H9 (cell line): ENCODE results near the gene AHNAK. TPM values are rescaled to one million over a fixed set of nuclear protein-coding genes. Genes with fewer than 3 reads are reported as not detected.

Source experiments
- DNase-seq: peaks from one replicate; pipeline ENCODE4 v3.0.0-alpha.2; 2017
- H2AFZ ChIP-seq: one replicate; pipeline ENCODE4 v1.6.1; 2013; ENCODE audit warnings: mild to moderate bottlenecking, low read length, control low read depth, moderate library complexity
- H2AK5ac ChIP-seq: 2 replicates; pipeline ENCODE4 v1.6.1; 2013; ENCODE audit warnings: low read length, control low read depth, mixed read lengths; ENCODE audit not compliant: insufficient read length
- H2BK120ac ChIP-seq: one replicate; pipeline ENCODE4 v1.6.1; 2013; ENCODE audit warnings: low read depth, mild to moderate bottlenecking, low read length, control low read depth, inconsistent platforms; ENCODE audit not compliant: poor library complexity, severe bottlenecking
- H2BK12ac ChIP-seq: 2 replicates; pipeline ENCODE4 v1.6.1; 2013; ENCODE audit warnings: low read length, control low read depth, mixed read lengths, low read depth; ENCODE audit not compliant: insufficient read length
- H2BK15ac ChIP-seq: 2 replicates; pipeline ENCODE4 v1.6.1; 2013; ENCODE audit warnings: low read depth, low read length, control low read depth
- H2BK20ac ChIP-seq: one replicate; pipeline ENCODE4 v1.6.1; 2013; ENCODE audit warnings: low read depth, mild to moderate bottlenecking, low read length, control low read depth, inconsistent platforms; ENCODE audit not compliant: poor library complexity, severe bottlenecking
- H2BK5ac ChIP-seq: 2 replicates; pipeline ENCODE4 v1.6.1; 2013; ENCODE audit warnings: low read length, control low read depth, mixed read lengths; ENCODE audit not compliant: insufficient read length
- H3K14ac ChIP-seq: 2 replicates; pipeline ENCODE4 v1.6.1; 2013; ENCODE audit warnings: low read length, control low read depth; ENCODE audit not compliant: insufficient read depth
- H3K18ac ChIP-seq: 2 replicates; pipeline ENCODE4 v1.6.1; 2013; ENCODE audit warnings: low read depth, mild to moderate bottlenecking, mixed read lengths, low read length, control low read depth; ENCODE audit not compliant: insufficient read length
- H3K23ac ChIP-seq: 2 replicates; pipeline ENCODE4 v1.6.1; 2013; ENCODE audit warnings: low read length, control low read depth, mixed read lengths, low read depth; ENCODE audit not compliant: insufficient read length
- H3K23me2 ChIP-seq: 2 replicates; pipeline ENCODE4 v1.6.1; 2013; ENCODE audit warnings: low read depth, mild to moderate bottlenecking, mixed read lengths, low read length, control low read depth; ENCODE audit not compliant: insufficient read length, poor library complexity, severe bottlenecking
- H3K27ac ChIP-seq: 2 replicates; pipeline ENCODE4 v1.5.1; 2013; ENCODE audit warnings: low read length, control low read depth, mixed read lengths, low read depth; ENCODE audit not compliant: insufficient read length
- H3K27me3 ChIP-seq: 2 replicates; pipeline ENCODE4 v1.6.1; 2013; ENCODE audit warnings: low read length, control low read depth, inconsistent platforms; ENCODE audit not compliant: insufficient read depth
- H3K4ac ChIP-seq: 2 replicates; pipeline ENCODE4 v1.6.1; 2013; ENCODE audit warnings: low read depth, mild to moderate bottlenecking, control low read depth, inconsistent platforms, low read length, moderate library complexity
- H3K4me1 ChIP-seq: 2 replicates; pipeline ENCODE4 v1.6.1; 2013; ENCODE audit warnings: low read length, control low read depth, inconsistent platforms; ENCODE audit not compliant: insufficient read depth
- H3K4me2 ChIP-seq: 2 replicates; pipeline ENCODE4 v1.6.1; 2013; ENCODE audit warnings: low read length, control low read depth, mixed read lengths; ENCODE audit not compliant: insufficient read length, insufficient read depth
- H3K56ac ChIP-seq: 2 replicates; pipeline ENCODE4 v1.6.1; 2013; ENCODE audit warnings: low read depth, mild to moderate bottlenecking, mixed read lengths, low read length, control low read depth; ENCODE audit not compliant: insufficient read length
- H3K79me1 ChIP-seq: 2 replicates; pipeline ENCODE4 v1.6.1; 2013; ENCODE audit warnings: low read depth, mild to moderate bottlenecking, moderate library complexity, low read length, control low read depth, inconsistent platforms; ENCODE audit not compliant: insufficient read depth, poor library complexity, severe bottlenecking
- H3K79me2 ChIP-seq: 2 replicates; pipeline ENCODE4 v1.6.1; 2013; ENCODE audit warnings: low read length, control low read depth, inconsistent platforms; ENCODE audit not compliant: insufficient read depth
- H3K9ac ChIP-seq: 2 replicates; pipeline ENCODE4 v1.6.1; 2013; ENCODE audit warnings: low read length, control low read depth, mixed read lengths; ENCODE audit not compliant: insufficient read length; ENCODE audit errors: extremely low read depth
- H3K9me3 ChIP-seq: one replicate; pipeline ENCODE4 v1.6.1; 2013; ENCODE audit warnings: low read depth, low read length, inconsistent platforms; ENCODE audit not compliant: control insufficient read depth
- H3T11ph ChIP-seq: one replicate; pipeline ENCODE4 v1.6.1; 2013; ENCODE audit warnings: mild to moderate bottlenecking, low read length, control low read depth, inconsistent platforms
- H4K20me1 ChIP-seq: one replicate; pipeline ENCODE4 v1.6.1; 2013; ENCODE audit not compliant: control insufficient read depth, insufficient read length, insufficient read depth
- H4K5ac ChIP-seq: 2 replicates; pipeline ENCODE4 v1.6.1; 2013; ENCODE audit warnings: low read depth, mild to moderate bottlenecking, mixed read lengths, low read length, control low read depth; ENCODE audit not compliant: insufficient read length
- H4K8ac ChIP-seq: replicated peaks from 2 replicates; pipeline ENCODE4 v1.6.1; 2013; ENCODE audit warnings: low read length, control low read depth, mixed read lengths, low read depth; ENCODE audit not compliant: insufficient read length
- H4K91ac ChIP-seq: 2 replicates; pipeline ENCODE4 v1.6.1; 2013; ENCODE audit warnings: low read depth, mild to moderate bottlenecking, moderate library complexity, mixed read lengths, low read length, control low read depth; ENCODE audit not compliant: insufficient read length
- H3K27ac Mint-ChIP-seq, 3 experiments: 2 replicates in 2 of 3; 3 replicates in 1 of 3; pipeline ENCODE4 v1.8.0; 2020 to 2021; ENCODE audit warnings: mixed read lengths in 3 of 3, mild to moderate bottlenecking in 1 of 3, moderate library complexity in 1 of 3
- H3K27me3 Mint-ChIP-seq: 2 replicates; pipeline ENCODE4 v1.8.0; 2021; ENCODE audit warnings: low read depth, mild to moderate bottlenecking, moderate library complexity, mixed read lengths
- H3K36me3 Mint-ChIP-seq, 3 experiments: 2 replicates in 2 of 3; 3 replicates in 1 of 3; pipeline ENCODE4 v1.8.0; 2020 to 2021; ENCODE audit warnings: low read depth in 3 of 3, mixed read lengths in 3 of 3; ENCODE audit not compliant: insufficient read depth in 1 of 3
- H3K4me1 Mint-ChIP-seq, 2 experiments: 2 replicates each; pipeline ENCODE4 v1.8.0; 2020; ENCODE audit warnings: mixed read lengths in 2 of 2
- H3K4me3 Mint-ChIP-seq, 2 experiments: 2 replicates in 1 of 2; 3 replicates in 1 of 2; pipeline ENCODE4 v1.8.0; 2020 to 2021; ENCODE audit warnings: mild to moderate bottlenecking in 2 of 2, mixed read lengths in 2 of 2, moderate library complexity in 1 of 2
- H3K9me3 Mint-ChIP-seq, 2 experiments: 2 replicates in 1 of 2; 3 replicates in 1 of 2; pipeline ENCODE4 v1.8.0; 2020; ENCODE audit warnings: mild to moderate bottlenecking in 2 of 2, mixed read lengths in 2 of 2, moderate library complexity in 1 of 2
- whole genome bisulfite sequencing: extraction: QIAGEN DNeasy Blood & Tissue Kit; methylation state at CpG from one replicate; pipeline ENCODE4 v1.1.7; 2013; ENCODE audit warnings: missing lambda C conversion rate, low lambda C conversion rate, mixed read lengths; ENCODE audit not compliant: insufficient read length; ENCODE audit errors: extremely low coverage; 5-methylcytosine and 5-hydroxymethylcytosine counted together
- total RNA-seq: library from RNA; stranded (reverse); gene quantifications from 2 replicates; pipeline ENCODE4 v1.2.1, GENCODE V29; 2021
- TF ChIP-seq, protein P1 (sequence below): fragments of 200-600 bp; sonication (generic); conservative IDR thresholded peaks from 3 replicates; pipeline ENCODE4 v1.8.0; 2021; ENCODE audit warnings: antibody characterized with exemption, mild to moderate bottlenecking

Gene AHNAK
- total RNA-seq, 1 experiment from 2014 or later = 15.2 TPM

DNA sequence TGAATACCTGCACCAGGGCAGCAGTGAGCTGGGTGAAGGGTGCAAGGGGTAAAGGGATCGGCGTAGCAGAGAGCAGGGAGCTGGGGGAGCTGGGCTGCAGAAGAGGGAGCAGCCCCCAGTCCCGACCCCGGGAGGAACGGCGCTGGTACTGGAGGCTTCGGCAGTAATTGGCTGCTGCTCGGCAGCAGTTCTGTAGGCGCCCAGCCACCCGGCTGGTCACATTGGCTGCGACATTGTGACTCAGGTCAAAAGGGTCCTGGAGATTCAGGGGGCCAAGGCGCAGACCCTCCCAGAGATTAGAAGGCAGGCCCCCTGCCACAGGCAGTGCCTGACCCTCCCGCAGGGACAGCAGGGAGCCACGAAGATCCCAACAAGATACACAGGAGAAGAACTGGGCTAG is 29.2 kb upstream of the AHNAK start:
- Histone ChIP-seq H2BK120ac (no peak overlapping the region), H3K14ac (no peak overlapping the region), H3K27me3 (no peaks in the 10 kb centered on the region), H3K79me1 (peaks cover 8% of the 10 kb centered on the region), H3K23me2 (peaks cover 13% of the 10 kb centered on the region), H3K23ac (no peak overlapping the region), H4K91ac (no peak overlapping the region), H2BK20ac (no peak overlapping the region), H3K79me2 (peaks cover 12% of the 10 kb centered on the region; the same call in 1 of the 2 replicates), H3K4me2 (no peak overlapping the region), H3K56ac (no peak overlapping the region), H3T11ph (no peak overlapping the region), H3K4ac (no peak overlapping the region), H2AFZ (no peak overlapping the region), H2BK12ac (no peak overlapping the region), H3K9me3 (no peaks in the 10 kb centered on the region), H3K4me1 (no peaks in the 10 kb centered on the region), H2BK15ac (no peak overlapping the region), H2BK5ac (no peak overlapping the region), H4K20me1 (no peaks in the 10 kb centered on the region), H2AK5ac (no peak overlapping the region), H3K18ac (no peak overlapping the region), H3K9ac (no peak overlapping the region), H3K27ac (no peak overlapping the region), H4K8ac (no peak overlapping the region), H4K5ac (no peak overlapping the region)
- peaks cover 32 to 63% (median 56%) of the 10 kb centered on the region in 3 experiments for H3K36me3 Mint-ChIP-seq
- no peak for DNase-seq
- no CpG with 5 or more reads among the region's 14 CpGs for WGBS
- H3K4me1 Mint-ChIP-seq = peaks cover 31 to 36% of the 10 kb centered on the region in 2 experiments
- no peaks in the 10 kb centered on the region for H3K27me3 Mint-ChIP-seq
- H3K9me3 Mint-ChIP-seq = no peaks in the 10 kb centered on the region
- TF ChIP-seq, protein P1, sequence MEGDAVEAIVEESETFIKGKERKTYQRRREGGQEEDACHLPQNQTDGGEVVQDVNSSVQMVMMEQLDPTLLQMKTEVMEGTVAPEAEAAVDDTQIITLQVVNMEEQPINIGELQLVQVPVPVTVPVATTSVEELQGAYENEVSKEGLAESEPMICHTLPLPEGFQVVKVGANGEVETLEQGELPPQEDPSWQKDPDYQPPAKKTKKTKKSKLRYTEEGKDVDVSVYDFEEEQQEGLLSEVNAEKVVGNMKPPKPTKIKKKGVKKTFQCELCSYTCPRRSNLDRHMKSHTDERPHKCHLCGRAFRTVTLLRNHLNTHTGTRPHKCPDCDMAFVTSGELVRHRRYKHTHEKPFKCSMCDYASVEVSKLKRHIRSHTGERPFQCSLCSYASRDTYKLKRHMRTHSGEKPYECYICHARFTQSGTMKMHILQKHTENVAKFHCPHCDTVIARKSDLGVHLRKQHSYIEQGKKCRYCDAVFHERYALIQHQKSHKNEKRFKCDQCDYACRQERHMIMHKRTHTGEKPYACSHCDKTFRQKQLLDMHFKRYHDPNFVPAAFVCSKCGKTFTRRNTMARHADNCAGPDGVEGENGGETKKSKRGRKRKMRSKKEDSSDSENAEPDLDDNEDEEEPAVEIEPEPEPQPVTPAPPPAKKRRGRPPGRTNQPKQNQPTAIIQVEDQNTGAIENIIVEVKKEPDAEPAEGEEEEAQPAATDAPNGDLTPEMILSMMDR = no peak
- H3K27ac Mint-ChIP-seq = peak overlapping the region in 1 of 3 experiments; percentile 2; a peak in 2 of 7 replicates
- peak overlapping the region; percentile 72 to 99; a peak in 3 of 5 replicates for H3K4me3 Mint-ChIP-seq
